ENCODE measurements around the gene FICD. TPM values are rescaled to one million over a fixed set of nuclear protein-coding genes. Genes with fewer than 3 reads are reported as not detected.
"Not testable (repeated sequence)": the region's sequence is repeated elsewhere in the genome, so short reads cannot be mapped to it uniquely, and the experiment has no call there.

Gene FICD
- total and polyA plus RNA-seq, 3 experiments from 2014 or later: 5.2 to 5.9 (median 5.8) TPM

- Mint-ChIP-seq H3K36me3 (peaks cover 8 to 51% (median 9%) of the 10 kb centered on the region in 3 donors), H3K9me3 (no peaks in the 10 kb centered on the region), H3K27ac (peak overlapping the region in 6 of 8 donors; percentile 5 to 71 (median 41)), H3K27me3 (peaks cover 0 to 2% of the 10 kb centered on the region in 2 donors), H3K4me1 (peaks cover 66 to 74% (median 73%) of the 10 kb centered on the region in 3 donors), H3K4me3 (peak overlapping the region in 6 of 7 donors; percentile 29 to 71 (median 46))
- DNase-seq: no peak
- ChIA-PET POLR2A (no interaction called here), CTCF (no interaction called here)
- Histone ChIP-seq H3K36me3 (ENCODE audit: insufficient read depth, low read length) (peaks cover 27% of the 10 kb centered on the region), H3K4me3 (ENCODE audit: low read length) (no peak overlapping the region), H3K4me1 (ENCODE audit: insufficient read depth, low read length) (peaks cover 42% of the 10 kb centered on the region), H3K27me3 (ENCODE audit: insufficient read depth, low read length, poor library complexity, severe bottlenecking) (no peaks in the 10 kb centered on the region), H3K9me3 (ENCODE audit: low read length) (no peaks in the 10 kb centered on the region), H3K27ac (ENCODE audit: low read depth, low read length) (no peak overlapping the region)
These were observed 36.5 kb downstream of the FICD start for GRCh38 chr12:108551535-108551934.

GRCh38 chr12:108553799-108554198 lies 38.7 kb downstream of the FICD start:
- ChIA-PET POLR2A (no interaction called here), CTCF (no interaction called here)
- H3K4me1 ChIP-seq (ENCODE audit: insufficient read depth, low read length): peaks cover 64% of the 10 kb centered on the region
- H3K27me3 ChIP-seq (ENCODE audit: insufficient read depth, low read length, poor library complexity, severe bottlenecking): no peaks in the 10 kb centered on the region
- no peak for DNase-seq
- H3K4me3 ChIP-seq (ENCODE audit: low read length): no peak overlapping the region
- H3K9me3 ChIP-seq (ENCODE audit: low read length): no peaks in the 10 kb centered on the region
- Mint-ChIP-seq H3K27me3 (no peaks in the 10 kb centered on the region), H3K36me3 (peaks cover 0 to 46% (median 0%) of the 10 kb centered on the region in 3 donors), H3K4me1 (peaks cover 81 to 90% (median 89%) of the 10 kb centered on the region in 3 donors), H3K4me3 (peak overlapping the region in 2 of 7 donors; percentile 8 to 16), H3K9me3 (no peaks in the 10 kb centered on the region), H3K27ac (peak overlapping the region in 2 of 8 donors; percentile 30 to 78)
- no peak overlapping the region for H3K27ac ChIP-seq (ENCODE audit: low read depth, low read length)
- H3K36me3 ChIP-seq (ENCODE audit: insufficient read depth, low read length): peaks cover 11% of the 10 kb centered on the region

GRCh38 chr12:108555383-108555782 lies 40.3 kb downstream of the FICD start:
- H3K9me3 Mint-ChIP-seq; H3K27ac ChIP-seq (ENCODE audit: low read depth, low read length); H3K4me3 ChIP-seq (ENCODE audit: low read length); H3K27me3 ChIP-seq (ENCODE audit: insufficient read depth, low read length, poor library complexity, severe bottlenecking); H3K36me3 ChIP-seq (ENCODE audit: insufficient read depth, low read length); CTCF ChIA-PET; H3K27me3 Mint-ChIP-seq; H3K9me3 ChIP-seq (ENCODE audit: low read length); DNase-seq; POLR2A ChIA-PET: not testable (repeated sequence)
- Mint-ChIP-seq H3K27ac (peak overlapping the region in 3 of 8 donors; percentile 5 to 38 (median 15)), H3K4me3 (peak overlapping the region in 5 of 7 donors; percentile 16 to 52 (median 33)), H3K4me1 (peaks cover 85 to 94% (median 94%) of the 10 kb centered on the region in 3 donors), H3K36me3 (peaks cover 0 to 47% (median 0%) of the 10 kb centered on the region in 3 donors)
- peaks cover 79% of the 10 kb centered on the region for H3K4me1 ChIP-seq (ENCODE audit: insufficient read depth, low read length)

GRCh38 chr12:108559007-108559655 lies 44.1 kb downstream of the FICD start:
- peaks cover 70 to 87% (median 85%) of the 10 kb centered on the region in 3 donors for H3K4me1 Mint-ChIP-seq
- H3K9me3 Mint-ChIP-seq: no peaks in the 10 kb centered on the region
- H3K27ac Mint-ChIP-seq: peak overlapping the region in 7 of 8 donors; percentile 9 to 97 (median 79)
- Histone ChIP-seq H3K27ac (ENCODE audit: low read depth, low read length) (peak overlapping the region; percentile 93), H3K27me3 (ENCODE audit: insufficient read depth, low read length, poor library complexity, severe bottlenecking) (no peaks in the 10 kb centered on the region), H3K4me3 (ENCODE audit: low read length) (peak overlapping the region; percentile 14), H3K4me1 (ENCODE audit: insufficient read depth, low read length) (peaks cover 62% of the 10 kb centered on the region), H3K36me3 (ENCODE audit: insufficient read depth, low read length) (peaks cover 9% of the 10 kb centered on the region), H3K9me3 (ENCODE audit: low read length) (no peaks in the 10 kb centered on the region)
- ChIA-PET CTCF (interaction anchor here (0.7 to 2.1 kb wide), 3 partner anchors 29 to 278 kb away, joined by 3 to 10 read pairs (median 3); no protein-coding TSS in a partner anchor), POLR2A (no interaction called here)
- no peak for DNase-seq
- no peaks in the 10 kb centered on the region for H3K27me3 Mint-ChIP-seq
- peak overlapping the region; percentile 98 to 100 (median 100) for H3K4me3 Mint-ChIP-seq
- H3K36me3 Mint-ChIP-seq: peaks cover 0 to 67% (median 0%) of the 10 kb centered on the region in 3 donors

- Mint-ChIP-seq H3K4me1 (peaks cover 69 to 87% (median 84%) of the 10 kb centered on the region in 3 donors), H3K9me3 (no peaks in the 10 kb centered on the region), H3K36me3 (peaks cover 0 to 72% (median 1%) of the 10 kb centered on the region in 3 donors), H3K27ac (peak overlapping the region in 7 of 8 donors; percentile 97 to 100 (median 100)), H3K27me3 (no peaks in the 10 kb centered on the region), H3K4me3 (peak overlapping the region; percentile 98 to 100 (median 100))
- peak overlapping the region; percentile 93 for H3K27ac ChIP-seq (ENCODE audit: low read depth, low read length)
- peaks cover 15% of the 10 kb centered on the region for H3K36me3 ChIP-seq (ENCODE audit: insufficient read depth, low read length)
- ChIA-PET POLR2A (interaction anchor here (1.2 to 6.3 kb wide), 2 partner anchors 74 to 493 kb away, joined by 5 to 67 read pairs; partner anchors contain the start of genes SELPLG and USP30), CTCF (interaction anchor here (1.5 kb wide), 1 partner anchor 278 kb away, joined by 3 read pairs; no protein-coding TSS in a partner anchor)
- H3K4me1 ChIP-seq (ENCODE audit: insufficient read depth, low read length): peaks cover 65% of the 10 kb centered on the region
- peak overlapping the region; percentile 96 for H3K4me3 ChIP-seq (ENCODE audit: low read length)
- DNase-seq: no peak
- H3K9me3 ChIP-seq (ENCODE audit: low read length): no peaks in the 10 kb centered on the region
- H3K27me3 ChIP-seq (ENCODE audit: insufficient read depth, low read length, poor library complexity, severe bottlenecking): no peaks in the 10 kb centered on the region
These were observed 44.7 kb downstream of the FICD start for GRCh38 chr12:108559748-108560147.

- peak overlapping the region; percentile 98 to 100 (median 100) for H3K4me3 Mint-ChIP-seq
- peak overlapping the region; percentile 97 to 100 (median 100) for H3K27ac Mint-ChIP-seq
- Histone ChIP-seq H3K36me3 (ENCODE audit: insufficient read depth, low read length) (peaks cover 21% of the 10 kb centered on the region), H3K27ac (ENCODE audit: low read depth, low read length) (peak overlapping the region; percentile 93), H3K4me3 (ENCODE audit: low read length) (peak overlapping the region; percentile 96), H3K9me3 (ENCODE audit: low read length) (no peaks in the 10 kb centered on the region), H3K27me3 (ENCODE audit: insufficient read depth, low read length, poor library complexity, severe bottlenecking) (no peaks in the 10 kb centered on the region), H3K4me1 (ENCODE audit: insufficient read depth, low read length) (peaks cover 59% of the 10 kb centered on the region)
- ChIA-PET POLR2A (interaction anchor here (0.9 to 6.3 kb wide), 5 partner anchors 10 to 492 kb away, joined by 4 to 67 read pairs (median 5); partner anchors contain the start of genes SELPLG and USP30), CTCF (interaction anchor here (1.5 to 18.3 kb wide), 2 partner anchors 58 to 277 kb away, joined by 3 to 206 read pairs; no protein-coding TSS in a partner anchor)
- DNase-seq: no peak
- no peaks in the 10 kb centered on the region for H3K9me3 Mint-ChIP-seq
- H3K36me3 Mint-ChIP-seq: peaks cover 0 to 72% (median 2%) of the 10 kb centered on the region in 3 donors
- peaks cover 65 to 84% (median 78%) of the 10 kb centered on the region in 3 donors for H3K4me1 Mint-ChIP-seq
- no peaks in the 10 kb centered on the region for H3K27me3 Mint-ChIP-seq
These were observed 45.2 kb downstream of the FICD start for GRCh38 chr12:108560321-108560721.

- H3K9me3 ChIP-seq (ENCODE audit: low read length): no peaks in the 10 kb centered on the region
- H3K27ac ChIP-seq (ENCODE audit: low read depth, low read length): peak within 1 kb of the TSS; percentile 93
- Mint-ChIP-seq H3K4me3 (peak within 1 kb of the TSS; percentile 98 to 100 (median 100)), H3K36me3 (peaks cover 0 to 73% (median 5%) of the 10 kb centered on the region in 3 donors), H3K27me3 (no peaks in the 10 kb centered on the region), H3K27ac (peak within 1 kb of the TSS; percentile 97 to 100 (median 100)), H3K4me1 (peaks cover 62 to 83% (median 77%) of the 10 kb centered on the region in 3 donors), H3K9me3 (no peaks in the 10 kb centered on the region)
- peak within 1 kb of the TSS; percentile 96 for H3K4me3 ChIP-seq (ENCODE audit: low read length)
- H3K27me3 ChIP-seq (ENCODE audit: insufficient read depth, low read length, poor library complexity, severe bottlenecking): no peaks in the 10 kb centered on the region
- peak; percentile 70 to 88 (median 85) for DNase-seq
- ChIA-PET POLR2A (interaction anchor here (0.9 to 6.3 kb wide), 6 partner anchors 11 to 491 kb away, joined by 4 to 67 read pairs (median 5); partner anchors contain the start of genes SELPLG, SSH1 and USP30), CTCF (interaction anchor here (1.7 to 18.3 kb wide), 3 partner anchors 57 to 243 kb away, joined by 10 to 206 read pairs (median 24); no protein-coding TSS in a partner anchor)
- H3K36me3 ChIP-seq (ENCODE audit: insufficient read depth, low read length): peaks cover 25% of the 10 kb centered on the region
- peaks cover 59% of the 10 kb centered on the region for H3K4me1 ChIP-seq (ENCODE audit: insufficient read depth, low read length)
These were observed 46.0 kb downstream of the FICD start, which contains the start of gene SART3 for GRCh38 chr12:108560752-108561719. Gene SART3, minus strand, starts transcription at chr12:108561173. Its CDS starts 19 bp downstream, at chr12:108561154.
